PC-3 (cell line): ENCODE results near the gene FAM174B. TPM values are rescaled to one million over a fixed set of nuclear protein-coding genes. Genes with fewer than 3 reads are reported as not detected.

Experiments used
- ATAC-seq: fragments of 200-7000 bp; cut with Tn5 transposase; 2 replicates; pipeline ENCODE4 v1.9.1; 2020; ENCODE audit warnings: mild to moderate bottlenecking, moderate library complexity
- BruUV-seq: library from RNA; stranded (reverse); fragments of 400-500 nt; replicated peaks from 2 replicates; lab custom pipeline; 2021; lab: Mats Ljungman, UMichigan
- CTCF ChIA-PET: fragments of 300-600 bp; sonication (Branson Sonifier 250); formaldehyde crosslinking; loops from one replicate; lab custom pipeline; 2022; ENCODE audit warnings: antibody characterized with exemption; lab: Charles Lee
- POLR2A ChIA-PET: fragments of 300-600 bp; sonication (Branson Sonifier 250); formaldehyde crosslinking; loops from one replicate; lab custom pipeline; 2022; ENCODE audit warnings: antibody characterized with exemption; ENCODE audit not compliant: unreplicated experiment; lab: Charles Lee
- DNase-seq: peaks from one replicate; pipeline ENCODE4 v3.0.0-alpha.2; 2015
- H2AFZ ChIP-seq: fragments of 300-600 bp; sonication (generic); 2 replicates; pipeline ENCODE4 v1.6.0; 2016; ENCODE audit warnings: antibody characterized with exemption, low read length
- H3F3A ChIP-seq: fragments of 300-600 bp; sonication (generic); one replicate; pipeline ENCODE4 v1.6.0; 2017; ENCODE audit warnings: antibody characterized with exemption, low read length, control low read depth, mild to moderate bottlenecking; ENCODE audit not compliant: unreplicated experiment
- H3K27ac ChIP-seq: fragments of 300-600 bp; sonication (generic); 2 replicates; pipeline ENCODE4 v1.5.1; 2016; ENCODE audit warnings: mild to moderate bottlenecking, low read length
- H3K27me3 ChIP-seq: fragments of 300-600 bp; sonication (generic); 2 replicates; pipeline ENCODE4 v1.6.1; 2016; ENCODE audit warnings: low read length, mixed read lengths
- H3K36me3 ChIP-seq: fragments of 300-600 bp; sonication (generic); 2 replicates; pipeline ENCODE4 v1.6.1; 2016; ENCODE audit warnings: low read depth, mixed run types, low read length, mixed read lengths
- H3K4me1 ChIP-seq: fragments of 300-600 bp; sonication (generic); 2 replicates; pipeline ENCODE4 v1.5.1; 2016; ENCODE audit warnings: low read length; ENCODE audit not compliant: insufficient read depth
- H3K4me2 ChIP-seq: fragments of 300-600 bp; sonication (generic); 2 replicates; pipeline ENCODE4 v1.6.0; 2016; ENCODE audit warnings: low read length
- H3K4me3 ChIP-seq: fragments of 300-600 bp; sonication (generic); 2 replicates; pipeline ENCODE4 v1.5.1; 2016; ENCODE audit warnings: mild to moderate bottlenecking, low read length, mixed read lengths
- H3K79me2 ChIP-seq: fragments of 300-600 bp; sonication (generic); 2 replicates; pipeline ENCODE4 v1.6.1; 2017; ENCODE audit warnings: low read length, mixed read lengths
- H3K9ac ChIP-seq: fragments of 300-600 bp; sonication (generic); 2 replicates; pipeline ENCODE4 v1.6.0; 2016; ENCODE audit warnings: mild to moderate bottlenecking, low read length
- H3K9me2 ChIP-seq: fragments of 300-600 bp; sonication (generic); replicated peaks from 2 replicates; pipeline ENCODE4 v1.6.1; 2016; ENCODE audit warnings: mixed run types, low read length, mixed read lengths
- H3K9me3 ChIP-seq: fragments of 300-600 bp; sonication (generic); 2 replicates; pipeline ENCODE4 v1.6.1; 2016; ENCODE audit warnings: low read length, mixed read lengths
- H4K20me1 ChIP-seq: fragments of 300-600 bp; sonication (generic); 2 replicates; pipeline ENCODE4 v1.6.1; 2016; ENCODE audit warnings: low read length, mixed read lengths
- CTCF ChIP-seq: fragments of 300-600 bp; sonication (generic); conservative IDR thresholded peaks from 2 replicates; pipeline ENCODE4 v1.5.1; 2017; ENCODE audit warnings: antibody characterized with exemption, low read depth, mild to moderate bottlenecking, low read length
- EZH2 ChIP-seq: fragments of 300-600 bp; sonication (generic); IDR thresholded peaks from one replicate; pipeline ENCODE4 v1.6.1; 2017; ENCODE audit warnings: antibody characterized with exemption, mild to moderate bottlenecking, low read length; ENCODE audit not compliant: unreplicated experiment
- EZH2phosphoT487 ChIP-seq: fragments of 300-600 bp; sonication (generic); IDR thresholded peaks from 2 replicates; pipeline ENCODE4 v1.6.1; 2018; ENCODE audit warnings: mild to moderate bottlenecking, antibody characterized with exemption, low read length, borderline replicate concordance
- intact Hi-C: fragments of 100-400 bp; cut with micrococcal nuclease; formaldehyde crosslinking; loops from 2 replicates; pipeline ENCODE4 v1.9.0; 2023
- total RNA-seq: library from RNA; depleted of rRNA; stranded (reverse); fragments of >200 nt; gene quantifications from 2 replicates; pipeline ENCODE4 v1.2.3, GENCODE V29; 2014

FAM174B gene
- total RNA-seq, 1 experiment from 2014 or later = 9.6 TPM

GRCh38 chr15:92621972-92622533, 33.5 kb downstream of the FAM174B start:
- no TSS peak for BruUV-seq
- Histone ChIP-seq H4K20me1 (no peaks in the 10 kb centered on the region), H3K36me3 (no peaks in the 10 kb centered on the region), H3K9me2 (no peaks in the 10 kb centered on the region), H3K79me2 (peaks cover 16% of the 10 kb centered on the region; the same call in 1 of the 2 replicates), H2AFZ (no peak overlapping the region), H3K4me2 (no peak overlapping the region), H3K4me3 (no peak overlapping the region), H3K4me1 (peaks cover 46% of the 10 kb centered on the region), H3K9me3 (no peaks in the 10 kb centered on the region), H3K27me3 (no peaks in the 10 kb centered on the region), H3F3A (peaks cover 3% of the 10 kb centered on the region), H3K27ac (no peak overlapping the region), H3K9ac (no peak overlapping the region)
- no peak for DNase-seq
- intact Hi-C loops = no loop called here
- ChIA-PET CTCF (no interaction called here), POLR2A (no interaction called here)
- ATAC-seq = no peak
- TF ChIP-seq EZH2phosphoT487 = no peak
- TF ChIP-seq EZH2 = no peak
- no peak for TF ChIP-seq CTCF

- H3K4me1 ChIP-seq = peaks cover 54% of the 10 kb centered on the region
- no peaks in the 10 kb centered on the region for H3K9me2 ChIP-seq
- intact Hi-C loops = no loop called here
- H3K27ac ChIP-seq = peak overlapping the region; percentile 34; the same call in 1 of the 2 replicates
- DNase-seq = peak; percentile 57
- peak; percentile 23 for ATAC-seq
- peak overlapping the region; percentile 51 for H3K4me2 ChIP-seq
- H3K9ac ChIP-seq = no peak overlapping the region
- no peaks in the 10 kb centered on the region for H3K27me3 ChIP-seq
- H4K20me1 ChIP-seq = no peaks in the 10 kb centered on the region
- H3F3A ChIP-seq = peaks cover 4% of the 10 kb centered on the region
- no peak for TF ChIP-seq EZH2
- TF ChIP-seq CTCF = no peak
- TF ChIP-seq EZH2phosphoT487 = no peak
- BruUV-seq = no TSS peak
- H3K4me3 ChIP-seq = no peak overlapping the region
- no peaks in the 10 kb centered on the region for H3K9me3 ChIP-seq
- no peak overlapping the region for H2AFZ ChIP-seq
- CTCF ChIA-PET = no interaction called here
- peaks cover 16% of the 10 kb centered on the region; the same call in 1 of the 2 replicates for H3K79me2 ChIP-seq
- POLR2A ChIA-PET = no interaction called here
- no peaks in the 10 kb centered on the region for H3K36me3 ChIP-seq
These were observed 34.6 kb downstream of the FAM174B start for GRCh38 chr15:92620991-92621390.
